HEK293 (cell line): ENCODE data around the gene DCST1.

Experiments used
- CTCF ChIA-PET: fragments of 350-600 bp; formaldehyde crosslinking; extraction: SDS; loops from one replicate; lab custom pipeline; 2021; ENCODE audit warnings: antibody characterized with exemption; lab: Yijun Ruan, JAX
- POLR2A ChIA-PET: fragments of 300-600 bp; formaldehyde crosslinking; extraction: SDS; loops from one replicate; lab custom pipeline; 2020; ENCODE audit warnings: antibody characterized with exemption, inconsistent platforms; lab: Yijun Ruan, JAX
- H3K27ac ChIP-seq: fragments of 200-500 bp; sonication (Bioruptor generic); 2 replicates; pipeline ENCODE4 v1.5.1; 2014; ENCODE audit warnings: low read depth, low read length, control low read depth, inconsistent platforms; ENCODE audit errors: extremely low read depth
- H3K36me3 ChIP-seq, 2 experiments: fragments of 200-500 bp in 1 of 2; sonication (Bioruptor generic) in 1 of 2; 1 replicate in 1 of 2; 2 replicates in 1 of 2; pipeline ENCODE4 v1.5.1; 2014 to 2017; ENCODE audit warnings: inconsistent platforms in 2 of 2, low read length in 2 of 2; ENCODE audit not compliant: control insufficient read depth in 2 of 2, insufficient read depth in 1 of 2
- H3K4me1 ChIP-seq: fragments of 200-500 bp; sonication (Bioruptor generic); 2 replicates; pipeline ENCODE4 v1.5.1; 2014; ENCODE audit warnings: mild to moderate bottlenecking, low read length, inconsistent platforms; ENCODE audit not compliant: control insufficient read depth, insufficient read depth
- H3K4me3 ChIP-seq: 2 replicates; pipeline ENCODE4 v1.5.1; 2011; ENCODE audit warnings: low read depth, mild to moderate bottlenecking, control low read depth, low read length, moderate library complexity
- H3K9me3 ChIP-seq: fragments of 200-500 bp; sonication (Bioruptor generic); 2 replicates; pipeline ENCODE4 v1.5.1; 2014; ENCODE audit warnings: low read depth, low read length, inconsistent platforms; ENCODE audit not compliant: control insufficient read depth, insufficient read depth
- GLI2 ChIP-seq: fragments of 450-650 bp; formaldehyde crosslinking; IDR thresholded peaks from 2 replicates; pipeline ENCODE4; 2017; ENCODE audit warnings: missing biosample characterization, missing genetic modification characterization, low read depth, borderline replicate concordance
- PRDM2 ChIP-seq: fragments of 450-650 bp; formaldehyde crosslinking; IDR thresholded peaks from 2 replicates; pipeline ENCODE4 v1.5.1; 2016; ENCODE audit warnings: missing biosample characterization, missing genetic modification characterization, borderline replicate concordance
- ZBTB10 ChIP-seq: fragments of 450-650 bp; formaldehyde crosslinking; IDR thresholded peaks from 2 replicates; pipeline ENCODE4 v1.5.1; 2016; ENCODE audit warnings: missing biosample characterization, missing genetic modification characterization
- ZNF155 ChIP-seq: fragments of 450-650 bp; formaldehyde crosslinking; IDR thresholded peaks from 2 replicates; pipeline ENCODE4 v1.5.1; 2016; ENCODE audit warnings: missing biosample characterization, missing genetic modification characterization
- ZNF366 ChIP-seq: fragments of 450-650 bp; formaldehyde crosslinking; conservative IDR thresholded peaks from 2 replicates; pipeline ENCODE4 v1.5.1; 2016; ENCODE audit warnings: missing biosample characterization, missing genetic modification characterization
- ZNF394 ChIP-seq: fragments of 450-650 bp; formaldehyde crosslinking; IDR thresholded peaks from 2 replicates; pipeline ENCODE4 v1.5.1; 2016; ENCODE audit warnings: missing biosample characterization, missing genetic modification characterization, mild to moderate bottlenecking, moderate library complexity, borderline replicate concordance
- ZNF404 ChIP-seq: fragments of 450-650 bp; formaldehyde crosslinking; IDR thresholded peaks from 2 replicates; pipeline ENCODE4 v1.5.1; 2017; ENCODE audit warnings: missing biosample characterization, missing genetic modification characterization
- ZNF571 ChIP-seq: fragments of 450-650 bp; formaldehyde crosslinking; IDR thresholded peaks from 2 replicates; pipeline ENCODE4 v1.5.0; 2017; ENCODE audit warnings: missing biosample characterization, missing genetic modification characterization
- ZNF777 ChIP-seq: fragments of 450-650 bp; formaldehyde crosslinking; IDR thresholded peaks from 2 replicates; pipeline ENCODE4 v1.5.1; 2017; ENCODE audit warnings: missing biosample characterization, missing genetic modification characterization, borderline replicate concordance
- ZNF837 ChIP-seq: fragments of 450-650 bp; formaldehyde crosslinking; IDR thresholded peaks from 2 replicates; pipeline ENCODE4 v1.5.1; 2016; ENCODE audit warnings: missing biosample characterization, missing genetic modification characterization
- ZXDB ChIP-seq: fragments of 450-650 bp; formaldehyde crosslinking; IDR thresholded peaks from 2 replicates; pipeline ENCODE4 v1.5.1; 2016; ENCODE audit warnings: missing biosample characterization, missing genetic modification characterization
- TF ChIP-seq, protein P1 (sequence below): fragments of 450-650 bp; formaldehyde crosslinking; IDR thresholded peaks from 2 replicates; pipeline ENCODE4 v1.5.1; 2016; ENCODE audit warnings: missing biosample characterization, missing genetic modification characterization

DCST1 gene

GRCh38 chr1:155026154-155026553, 7.5 kb upstream of the DCST1 start (continued):
- TF ChIP-seq ZXDB (tag by site-specific recombination) (no peak), ZNF404 (tag by site-specific recombination) (no peak), ZNF155 (tag by site-specific recombination) (no peak), ZBTB10 (tag by site-specific recombination) (no peak), ZNF394 (no peak), GLI2 (tag by site-specific recombination) (no peak), ZNF777 (tag by site-specific recombination) (no peak)

DNA sequence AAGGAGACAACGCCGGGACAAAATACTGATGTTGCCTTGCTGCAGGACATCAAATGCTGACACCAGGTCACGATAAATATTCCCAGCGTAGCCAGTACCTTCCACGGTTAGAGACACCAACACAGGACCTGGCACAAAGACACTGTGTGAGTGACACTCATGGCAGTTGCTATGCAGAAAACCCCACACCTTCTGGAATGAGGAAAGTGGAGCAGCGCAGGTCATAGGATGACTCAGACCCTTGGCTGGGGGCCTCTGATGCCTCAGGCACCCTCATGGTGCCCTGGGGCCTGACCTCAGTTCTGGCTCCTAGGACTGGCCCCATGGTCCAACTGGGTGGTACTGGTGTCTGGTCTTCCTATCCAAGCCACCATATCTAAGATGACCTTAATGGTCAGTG, 7.0 kb upstream of the DCST1 start:
- Histone ChIP-seq H3K4me1 (no peaks in the 10 kb centered on the region), H3K9me3 (no peaks in the 10 kb centered on the region), H3K4me3 (no peak overlapping the region), H3K27ac (no peak overlapping the region), H3K36me3 (no peaks in the 10 kb centered on the region)
- POLR2A ChIA-PET: no interaction called here
- CTCF ChIA-PET: interaction anchor here (1.9 kb wide), 1 partner anchor 9 kb away, joined by 6 read pairs; no protein-coding TSS in a partner anchor
- TF ChIP-seq ZBTB10 (tag by site-specific recombination) (no peak), ZNF366 (tag by site-specific recombination) (no peak), ZNF571 (tag by site-specific recombination) (no peak), PRDM2 (no peak), ZNF837 (tag by site-specific recombination) (no peak)
- TF ChIP-seq, protein P1, sequence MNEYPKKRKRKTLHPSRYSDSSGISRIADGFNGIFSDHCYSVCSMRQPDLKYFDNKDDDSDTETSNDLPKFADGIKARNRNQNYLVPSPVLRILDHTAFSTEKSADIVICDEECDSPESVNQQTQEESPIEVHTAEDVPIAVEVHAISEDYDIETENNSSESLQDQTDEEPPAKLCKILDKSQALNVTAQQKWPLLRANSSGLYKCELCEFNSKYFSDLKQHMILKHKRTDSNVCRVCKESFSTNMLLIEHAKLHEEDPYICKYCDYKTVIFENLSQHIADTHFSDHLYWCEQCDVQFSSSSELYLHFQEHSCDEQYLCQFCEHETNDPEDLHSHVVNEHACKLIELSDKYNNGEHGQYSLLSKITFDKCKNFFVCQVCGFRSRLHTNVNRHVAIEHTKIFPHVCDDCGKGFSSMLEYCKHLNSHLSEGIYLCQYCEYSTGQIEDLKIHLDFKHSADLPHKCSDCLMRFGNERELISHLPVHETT: no peak
